NCI-H345 treated with DMSO at 0.1 percent for 48 hours (cell line): ENCODE results near the gene ZC3H8.

ENCODE experiments used
- DNase-seq: peaks from one replicate; lab custom pipeline; 2025; ENCODE audit not compliant: unreplicated experiment; lab: John Stamatoyannopoulos, UW

Gene ZC3H8

DNA sequence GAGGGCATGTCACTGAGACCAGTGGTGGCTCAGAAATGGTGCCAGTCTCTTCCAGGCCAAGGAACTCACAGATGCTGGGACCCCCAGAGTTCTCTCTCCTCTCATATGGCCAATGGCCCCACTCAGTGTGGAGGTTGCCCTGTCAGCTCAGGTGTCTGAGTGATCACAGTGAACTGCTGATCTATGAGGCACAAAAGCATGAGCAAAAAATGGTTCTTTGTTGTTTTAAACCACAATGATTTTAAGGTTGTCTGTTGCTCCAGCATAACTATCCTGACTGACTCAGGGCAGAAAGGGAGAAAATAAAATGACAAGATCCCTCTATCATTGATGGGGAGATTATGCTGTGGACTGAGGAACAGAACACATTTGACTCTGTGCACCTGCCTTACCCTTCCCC, 58.9 kb downstream of the ZC3H8 start:
- no peak for DNase-seq

DNA sequence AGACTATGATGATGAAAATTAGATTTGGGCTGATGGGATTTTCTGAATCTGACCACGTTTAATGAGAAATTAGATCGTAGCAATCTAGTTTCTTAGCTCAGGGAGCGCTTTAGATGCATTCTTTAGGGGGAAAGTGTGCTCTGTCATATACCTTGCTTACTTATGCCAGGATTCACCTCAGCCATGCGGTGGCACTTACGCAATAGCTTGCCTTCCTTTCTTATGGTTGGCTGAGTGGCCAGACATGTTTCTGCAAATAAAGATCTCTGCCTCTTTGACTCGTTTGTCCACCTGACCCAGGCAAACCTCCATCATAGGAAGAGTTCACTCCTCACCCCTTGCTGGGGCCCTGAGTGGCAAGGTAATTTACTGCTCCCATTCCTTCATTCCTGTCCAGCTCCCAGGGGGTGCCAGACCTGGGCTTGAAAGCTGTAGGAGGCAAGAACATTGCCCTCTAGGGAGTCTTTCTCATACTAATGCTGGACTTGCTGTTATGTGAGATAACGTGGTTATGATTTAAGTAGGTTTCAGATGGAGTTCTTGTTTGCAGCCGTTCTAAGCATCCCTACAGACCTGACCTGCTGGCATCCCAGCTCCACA, 59.6 kb downstream of the ZC3H8 start:
- no peak for DNase-seq

DNA sequence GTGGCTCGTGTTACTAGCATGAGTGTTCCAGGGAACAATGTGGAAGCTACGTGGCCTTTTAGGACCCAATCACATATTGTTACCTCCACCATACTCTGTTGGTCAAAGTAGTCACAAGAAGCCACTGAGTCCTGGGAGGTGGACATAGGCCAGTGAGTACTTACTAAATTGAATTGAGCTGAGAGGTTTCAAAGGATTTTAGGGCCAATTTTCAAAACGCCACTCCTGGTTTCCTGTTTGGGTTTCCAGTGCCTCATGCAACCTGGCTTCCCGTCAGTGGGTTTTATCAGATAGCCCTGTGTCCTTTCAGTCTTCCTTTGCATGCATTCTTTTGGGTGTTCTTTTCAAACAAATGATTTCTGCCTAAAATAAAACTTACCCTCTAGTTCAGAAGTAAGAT, 60.4 kb downstream of the ZC3H8 start:
- DNase-seq: no peak

DNA sequence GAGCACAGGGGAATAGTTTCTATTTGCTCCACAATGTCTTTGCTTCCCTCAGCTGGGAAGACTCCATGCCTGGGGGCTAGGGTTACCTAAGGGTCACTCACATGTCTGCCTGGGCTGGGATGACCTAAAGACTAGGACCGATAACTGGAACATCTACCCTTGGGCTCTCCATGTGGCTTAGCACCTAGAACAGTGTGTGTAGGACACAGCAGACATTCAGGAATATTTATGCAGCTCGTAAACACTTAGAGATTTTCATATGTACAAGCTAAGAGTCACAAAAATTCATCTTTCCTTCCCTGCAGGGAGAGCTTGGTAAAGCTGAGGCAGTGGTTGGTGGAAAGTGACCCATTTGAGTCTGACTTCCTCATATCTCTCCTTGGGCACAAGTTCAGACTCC, 60.8 kb downstream of the ZC3H8 start:
- no peak for DNase-seq

DNA sequence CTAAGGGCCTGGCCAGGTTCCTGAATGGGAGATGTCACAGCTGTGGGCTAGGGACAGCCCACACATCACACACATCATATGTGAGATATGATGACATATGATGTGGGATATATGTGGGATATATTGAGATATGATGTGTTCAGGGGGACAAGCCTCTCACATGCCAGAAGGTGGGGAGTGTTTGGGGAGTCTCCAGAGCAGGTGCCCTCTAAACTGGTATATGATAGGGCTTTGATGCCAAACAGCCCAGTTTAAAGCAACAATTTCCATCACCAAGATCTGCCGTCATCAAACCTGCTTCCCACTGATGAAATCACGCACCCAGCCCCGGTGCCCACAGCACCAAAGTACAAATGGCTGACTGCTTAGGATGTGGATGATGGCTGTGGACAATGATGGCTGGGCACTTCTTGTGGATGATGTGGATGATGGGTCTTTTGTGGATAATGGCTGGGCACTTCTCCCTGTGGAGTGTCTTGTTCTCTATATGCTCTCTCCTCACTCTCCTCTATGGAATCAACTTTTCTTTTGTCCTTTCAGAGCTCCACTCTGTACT, 65.8 kb downstream of the ZC3H8 start:
- no peak for DNase-seq

DNA sequence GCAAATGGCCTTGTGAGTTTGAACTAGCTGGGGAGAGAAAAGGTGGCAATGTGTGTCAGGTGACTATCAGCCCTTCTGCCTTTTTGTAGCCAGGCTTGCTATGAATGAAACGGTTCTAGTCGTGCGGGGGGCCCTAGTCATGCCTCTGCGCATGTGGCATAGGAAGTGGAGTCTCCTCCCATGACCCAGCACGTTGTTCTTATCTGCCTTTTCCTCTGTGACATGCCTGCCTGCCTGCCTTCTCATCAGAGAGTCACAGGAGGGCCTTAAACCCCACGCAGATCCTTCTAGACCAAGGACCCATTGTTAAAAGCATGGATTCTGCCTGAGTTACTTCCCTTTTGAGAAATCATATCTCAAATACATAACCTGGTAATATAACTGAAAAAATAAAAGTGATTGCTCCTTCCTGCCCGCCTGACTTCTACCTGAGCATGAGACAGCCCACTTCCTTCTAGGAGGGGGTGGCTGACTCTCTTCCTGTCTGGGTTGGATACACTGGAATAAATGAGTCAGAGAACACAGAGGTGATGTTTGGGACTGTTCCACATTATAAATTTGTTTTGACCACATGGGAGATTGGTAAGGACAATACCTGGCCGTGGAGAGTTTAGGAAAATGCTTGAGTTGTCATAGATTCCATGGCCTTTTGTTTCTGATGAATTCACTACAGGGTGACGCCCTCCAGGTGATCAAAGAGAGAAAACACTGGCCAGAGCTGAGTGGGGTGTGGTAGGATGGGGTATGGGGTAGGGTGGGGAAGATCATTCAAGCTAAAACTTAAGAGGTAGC, 66.8 kb downstream of the ZC3H8 start:
- DNase-seq: no peak

DNA sequence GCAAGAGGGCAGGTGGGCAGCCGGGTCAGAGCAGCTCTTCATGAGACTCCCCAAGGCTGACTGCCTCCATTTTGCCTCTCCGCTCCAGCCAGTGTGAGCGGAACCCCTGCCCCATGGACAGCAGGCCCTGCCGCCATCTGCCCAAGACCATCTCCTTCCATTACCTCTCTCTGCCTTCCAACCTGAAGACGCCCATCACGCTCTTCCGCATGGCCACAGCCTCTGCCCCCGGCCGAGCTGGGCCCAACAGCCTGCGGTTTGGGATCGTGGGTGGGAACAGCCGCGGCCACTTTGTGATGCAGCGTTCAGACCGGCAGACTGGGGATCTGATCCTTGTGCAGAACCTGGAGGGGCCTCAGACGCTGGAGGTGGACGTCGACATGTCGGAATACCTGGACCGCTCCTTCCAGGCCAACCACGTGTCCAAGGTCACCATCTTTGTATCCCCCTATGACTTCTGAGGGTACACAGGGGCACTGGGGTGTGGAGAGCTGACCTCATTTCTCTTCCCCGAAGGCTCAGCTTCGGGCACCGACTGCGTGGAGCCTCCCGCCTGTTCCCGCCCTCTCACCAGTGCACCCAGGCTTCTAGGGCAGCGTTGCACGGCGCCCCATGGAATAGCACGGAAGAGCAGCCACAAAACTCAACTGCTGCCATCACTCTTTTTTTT, 67.7 kb downstream of the ZC3H8 start:
- DNase-seq: no peak

DNA sequence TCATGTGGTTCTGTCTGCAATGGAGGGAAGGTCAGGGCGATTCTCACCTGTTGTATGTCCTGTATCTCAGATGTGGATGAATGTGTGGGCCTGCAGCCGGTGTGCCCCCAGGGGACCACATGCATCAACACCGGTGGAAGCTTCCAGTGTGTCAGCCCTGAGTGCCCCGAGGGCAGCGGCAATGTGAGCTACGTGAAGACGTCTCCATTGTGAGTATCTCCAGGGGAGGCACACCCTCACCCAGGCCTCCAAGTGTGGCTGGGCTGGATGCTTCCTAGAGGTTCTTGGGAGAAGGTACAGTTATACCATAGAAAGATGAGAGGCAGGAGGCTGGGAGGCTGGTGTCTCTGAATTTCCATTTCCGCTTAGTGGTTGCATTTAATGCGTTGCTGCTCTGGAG, 69.7 kb downstream of the ZC3H8 start:
- no peak for DNase-seq

DNA sequence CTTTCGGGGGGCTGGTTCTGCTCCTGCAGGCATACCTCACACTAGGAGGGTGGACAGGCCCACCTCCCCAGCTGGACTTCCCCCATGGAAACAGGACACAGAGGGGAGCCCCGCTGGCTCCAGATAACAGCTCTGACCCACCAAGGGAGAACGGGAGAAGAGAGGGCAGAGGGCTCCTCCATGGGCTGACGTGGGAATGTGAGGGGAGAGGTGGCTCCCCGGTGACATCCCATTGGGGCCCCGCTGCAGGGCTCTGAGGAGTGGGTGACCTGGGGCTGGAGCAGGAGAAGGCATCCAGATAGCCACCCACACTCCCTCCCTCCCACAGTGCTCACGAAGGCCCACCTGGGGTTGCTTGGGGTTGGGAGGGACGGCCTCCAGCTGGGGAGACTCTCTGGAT, 70.7 kb downstream of the ZC3H8 start:
- no peak for DNase-seq

DNA sequence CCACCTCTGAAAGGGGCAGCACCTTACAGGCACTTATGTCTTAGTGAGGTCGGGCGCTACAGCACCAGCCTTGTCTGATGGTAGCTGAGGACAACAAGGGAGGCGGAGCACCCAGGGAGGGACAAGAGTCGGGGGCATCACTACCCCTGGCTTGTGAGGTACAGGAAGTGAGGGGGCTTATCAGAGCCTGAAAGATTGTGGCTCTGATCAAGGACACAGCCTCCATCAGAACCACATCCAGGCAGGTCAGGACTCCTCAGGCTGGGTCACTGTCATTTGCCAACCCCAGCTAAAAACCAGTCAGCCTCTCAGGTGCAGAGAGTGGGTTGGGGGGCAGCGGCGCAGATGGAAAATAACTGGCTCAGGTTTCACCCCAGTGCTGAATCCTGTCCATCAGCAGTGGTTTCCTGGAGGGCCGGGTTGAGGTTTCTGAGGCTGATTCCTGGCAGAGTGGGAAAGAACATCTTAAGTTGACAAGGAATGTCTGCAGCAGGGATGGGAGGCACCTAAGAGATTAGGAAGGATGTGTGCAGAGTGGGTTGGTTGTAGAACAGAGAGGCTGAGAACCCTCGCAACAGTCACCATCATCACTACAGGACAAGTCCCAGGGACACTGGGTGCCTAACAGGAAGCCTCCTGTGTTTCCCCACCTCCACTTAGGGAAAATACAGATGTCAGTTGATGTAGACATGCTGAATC, 71.4 kb downstream of the ZC3H8 start:
- DNase-seq: no peak

DNA sequence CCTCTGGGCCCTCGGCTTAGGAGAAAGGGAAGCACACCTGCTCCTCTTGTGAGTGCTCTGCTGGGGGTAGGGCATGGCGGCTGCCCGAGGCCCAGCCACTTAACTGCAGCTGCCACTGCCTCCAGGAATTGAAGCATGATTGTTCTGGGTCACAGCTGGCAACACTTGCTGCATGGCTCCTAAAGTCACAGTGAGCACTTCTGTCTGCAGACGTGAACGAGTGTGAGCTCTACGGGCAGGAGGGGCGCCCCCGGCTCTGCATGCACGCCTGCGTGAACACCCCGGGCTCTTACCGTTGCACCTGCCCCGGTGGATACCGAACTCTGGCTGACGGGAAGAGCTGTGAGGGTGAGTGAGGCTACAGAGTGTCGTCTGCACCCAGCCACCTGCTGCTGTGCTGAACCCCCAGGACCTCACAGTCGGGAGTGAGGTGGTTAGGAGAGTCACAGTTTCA, 72.2 kb downstream of the ZC3H8 start:
- DNase-seq: peak; percentile 97

DNA sequence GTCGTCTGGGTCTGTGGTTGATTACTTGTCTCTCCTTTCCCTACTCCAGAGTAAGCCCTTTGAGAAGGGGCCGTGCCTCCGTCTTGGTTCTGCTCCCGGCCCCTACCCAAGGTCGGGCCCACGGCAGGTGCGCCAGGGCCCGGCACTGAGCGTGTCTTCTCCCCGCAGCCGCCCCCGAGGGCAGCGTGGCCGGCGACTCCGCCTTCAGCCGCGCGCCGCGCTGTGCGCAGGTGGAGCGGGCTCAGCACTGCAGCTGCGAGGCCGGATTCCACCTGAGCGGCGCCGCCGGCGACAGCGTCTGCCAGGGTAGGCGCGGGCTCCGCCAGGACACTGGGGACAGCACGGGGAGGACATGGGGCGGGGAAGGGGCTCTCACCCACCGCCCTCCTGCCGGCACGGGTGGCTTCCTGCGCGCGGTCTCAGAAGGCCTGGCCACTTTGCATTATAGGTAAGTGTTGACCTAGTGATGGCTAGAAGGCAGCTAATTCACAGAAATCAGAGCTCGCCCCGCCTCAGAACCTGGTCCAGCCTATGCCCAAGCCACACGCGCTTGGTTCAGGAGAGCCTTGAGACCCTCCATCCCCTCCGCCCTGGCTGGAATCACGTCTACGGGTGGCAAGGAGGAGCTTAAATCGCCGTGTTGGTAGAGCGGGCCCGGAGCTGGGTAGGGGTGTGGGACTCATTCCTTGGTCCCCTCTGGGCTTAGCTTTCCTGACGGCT, 73.1 kb downstream of the ZC3H8 start:
- DNase-seq: peak; percentile 78

DNA sequence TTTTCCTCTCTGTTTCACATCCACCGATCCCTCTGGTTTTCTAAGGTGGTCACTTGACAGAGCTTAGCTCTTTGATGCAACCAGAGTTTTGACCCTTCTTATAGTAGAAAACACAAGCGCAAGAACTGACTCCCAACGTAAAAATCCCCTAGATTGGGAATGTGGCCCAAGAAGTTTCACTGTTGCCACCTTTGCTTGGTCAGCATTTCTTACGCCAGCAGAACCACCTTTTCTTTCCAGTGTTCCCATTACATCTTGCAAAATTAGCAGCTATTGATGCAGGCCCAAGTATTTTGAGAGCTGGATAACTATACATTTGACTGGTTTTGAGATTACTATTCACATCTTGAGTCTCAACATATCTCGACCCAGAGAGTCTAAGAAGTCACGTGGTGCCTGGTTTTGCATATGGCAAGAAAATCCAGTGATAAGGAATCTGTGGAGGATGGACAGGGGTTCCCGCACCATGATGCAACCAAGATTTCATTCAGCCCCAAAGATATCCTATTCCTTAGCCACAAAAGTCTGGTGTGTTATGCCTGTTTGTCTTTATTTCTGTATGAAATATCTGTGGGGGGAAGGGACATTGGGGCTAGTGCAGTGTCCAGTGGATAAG, 78.8 kb downstream of the ZC3H8 start:
- DNase-seq: no peak

DNA sequence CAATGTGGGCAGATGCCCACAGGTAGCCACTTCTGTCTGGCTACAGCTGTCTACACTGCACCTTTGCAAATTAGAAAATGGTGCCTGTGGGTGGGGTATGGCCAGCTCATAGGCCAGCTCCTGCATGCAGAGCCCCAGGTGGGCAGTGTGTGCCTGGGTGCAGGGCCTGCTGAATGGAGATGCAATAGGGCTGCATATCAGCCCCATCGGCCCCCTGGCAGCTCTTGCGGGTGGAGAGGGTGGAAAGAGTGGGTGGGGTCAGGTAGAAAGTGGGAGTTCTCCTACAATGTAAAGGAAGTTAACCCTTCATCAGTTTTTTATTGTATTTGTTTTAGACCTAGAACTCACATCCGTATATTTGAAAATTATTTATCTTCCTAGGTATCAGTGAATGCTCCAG, 79.5 kb downstream of the ZC3H8 start:
- DNase-seq: no peak

DNA sequence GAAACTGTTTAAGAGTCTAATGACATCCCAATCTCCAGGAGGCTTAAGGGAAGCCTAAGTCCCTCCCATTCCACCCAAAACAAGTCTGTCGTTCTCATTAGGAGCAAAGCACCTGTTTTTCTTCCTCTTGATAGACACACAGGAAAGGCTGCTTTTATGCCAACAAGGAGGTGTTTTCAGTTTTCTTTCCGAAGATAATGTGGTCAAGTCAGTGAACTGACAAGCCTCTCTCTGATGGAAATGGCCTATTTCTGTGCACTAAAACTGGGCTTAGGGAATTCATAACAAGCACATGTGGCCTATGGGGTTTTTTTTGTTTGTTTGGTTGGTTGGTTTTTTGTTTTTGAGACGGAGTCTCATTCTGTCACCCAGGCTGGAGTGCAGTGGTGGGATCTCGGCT, 80.5 kb downstream of the ZC3H8 start:
- DNase-seq: no peak

DNA sequence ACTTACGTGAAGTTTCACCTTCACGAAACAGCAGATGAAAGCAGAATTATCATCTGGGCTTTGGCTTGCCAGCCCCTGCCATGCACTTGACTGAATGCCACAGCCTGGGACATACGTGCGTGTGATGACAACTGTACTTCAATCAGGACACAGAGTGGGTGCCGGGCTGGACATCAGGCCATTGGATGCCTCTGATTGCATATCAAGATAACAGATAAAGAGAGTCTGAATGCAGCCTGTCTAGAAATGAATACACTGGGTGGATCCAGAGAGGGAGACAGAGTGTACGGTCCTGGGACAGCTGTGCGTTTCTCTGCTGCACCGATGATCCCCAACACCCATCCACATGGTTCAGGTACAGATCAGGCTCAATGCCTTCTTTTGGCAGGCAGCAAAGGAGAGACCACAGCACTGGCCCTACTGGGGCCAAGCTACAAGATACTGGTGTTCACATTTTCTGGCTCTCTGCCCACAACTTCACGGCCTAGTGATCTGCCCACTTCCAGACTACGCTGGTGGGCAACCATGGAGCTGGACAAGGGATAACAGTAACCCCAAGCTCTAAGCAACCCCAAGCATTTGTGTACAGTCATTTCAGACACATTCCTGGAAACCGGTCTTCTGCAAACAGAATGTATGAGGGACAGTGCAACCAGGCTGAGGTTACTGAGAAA, 81.1 kb downstream of the ZC3H8 start:
- no peak for DNase-seq

DNA sequence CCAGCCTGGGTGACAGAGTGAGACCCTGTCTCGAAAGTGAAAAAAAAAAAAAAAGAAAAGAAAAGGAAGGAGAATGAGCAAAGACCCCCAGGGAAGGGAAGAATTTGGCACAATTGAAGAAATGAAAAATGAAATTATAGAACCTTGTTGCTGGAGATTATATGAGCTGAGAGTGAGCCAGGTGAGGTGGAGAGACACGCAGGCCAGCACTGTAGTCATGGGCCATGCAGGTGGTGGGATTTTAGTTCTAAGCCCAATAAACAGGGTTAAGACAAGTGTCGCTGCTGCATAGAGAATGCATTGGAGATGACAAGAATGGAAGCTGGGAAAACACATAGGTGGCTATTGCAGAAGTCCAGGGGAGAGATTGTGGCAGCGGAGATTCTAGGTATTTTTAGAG, 84.3 kb downstream of the ZC3H8 start:
- DNase-seq: no peak

DNA sequence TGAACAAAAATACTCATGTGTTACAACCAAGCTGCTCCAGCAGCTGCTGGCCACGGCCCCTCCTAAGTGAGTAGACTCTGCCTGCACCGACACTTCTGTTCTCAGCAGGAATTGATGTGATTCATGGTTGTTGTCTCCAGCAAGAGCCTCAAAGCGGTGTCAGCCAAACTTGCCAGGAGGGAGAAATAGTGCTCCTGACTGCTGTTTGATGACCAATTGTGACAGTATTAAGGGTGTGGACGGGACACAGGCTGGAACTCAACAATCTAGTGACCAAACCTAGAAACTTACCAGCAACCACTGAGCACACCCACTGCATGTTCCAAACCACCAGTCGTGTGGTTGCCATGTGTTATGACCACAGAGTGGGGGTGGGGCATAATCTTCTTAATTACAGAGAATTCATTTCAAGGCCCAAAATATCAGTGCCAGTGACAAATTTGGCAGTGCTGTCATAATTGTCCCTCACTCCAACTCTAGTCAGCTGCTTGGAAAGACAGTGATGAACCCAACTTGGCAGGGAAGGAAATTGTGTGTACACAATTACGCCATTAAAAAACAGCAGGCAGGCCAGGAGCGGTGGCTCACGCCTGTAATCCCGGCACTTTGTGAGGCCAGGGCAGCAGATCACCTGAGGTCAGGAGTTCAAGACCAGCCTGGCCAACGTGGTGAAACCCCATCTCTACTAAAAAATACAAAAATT, 86.3 kb downstream of the ZC3H8 start:
- no peak for DNase-seq

DNA sequence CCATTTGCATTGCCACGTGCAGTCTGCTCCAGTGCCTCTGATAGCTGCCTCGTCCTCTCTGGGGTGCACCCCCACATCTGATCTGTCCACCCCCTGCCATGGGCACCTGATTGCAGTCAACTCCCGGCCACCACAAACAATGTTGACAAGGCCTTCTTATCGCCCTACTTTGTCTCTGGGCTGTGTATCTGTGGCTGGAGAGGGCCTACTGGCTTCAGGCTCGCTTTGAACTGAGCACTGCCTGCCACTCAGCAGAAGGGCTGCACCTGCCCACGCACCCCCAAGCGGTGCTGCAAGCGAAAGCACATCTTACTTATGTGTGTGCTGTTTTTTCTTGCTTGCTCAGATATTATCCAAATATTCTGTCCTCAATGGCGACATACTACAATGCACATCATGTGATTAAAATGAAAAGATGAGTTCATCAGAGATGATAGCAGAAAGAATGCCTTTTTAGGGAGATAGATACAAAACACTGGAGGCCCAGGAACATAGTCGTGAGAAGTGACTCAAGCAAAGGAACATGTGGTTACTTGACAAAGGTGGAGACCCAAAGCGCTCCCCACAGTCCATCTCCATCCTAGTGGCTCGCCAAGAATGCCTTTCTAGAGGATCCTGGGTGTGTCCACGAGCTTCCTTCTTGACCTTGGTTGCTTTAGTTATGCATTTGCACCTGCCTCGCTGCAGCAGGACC, 87.9 kb downstream of the ZC3H8 start:
- no peak for DNase-seq
